Activated CD4-positive, alpha-beta T cell treated with anti-CD3 and anti-CD28 coated beads, Interleukin-2, amount 50 U/mL, for 4 hours (primary cell): ENCODE data around the gene KCNAB2.

Source experiments
- DNase-seq, 2 experiments: peaks; one replicate each; pipeline ENCODE4 v3.0.0-alpha.2; 2020

The KCNAB2 gene

DNA sequence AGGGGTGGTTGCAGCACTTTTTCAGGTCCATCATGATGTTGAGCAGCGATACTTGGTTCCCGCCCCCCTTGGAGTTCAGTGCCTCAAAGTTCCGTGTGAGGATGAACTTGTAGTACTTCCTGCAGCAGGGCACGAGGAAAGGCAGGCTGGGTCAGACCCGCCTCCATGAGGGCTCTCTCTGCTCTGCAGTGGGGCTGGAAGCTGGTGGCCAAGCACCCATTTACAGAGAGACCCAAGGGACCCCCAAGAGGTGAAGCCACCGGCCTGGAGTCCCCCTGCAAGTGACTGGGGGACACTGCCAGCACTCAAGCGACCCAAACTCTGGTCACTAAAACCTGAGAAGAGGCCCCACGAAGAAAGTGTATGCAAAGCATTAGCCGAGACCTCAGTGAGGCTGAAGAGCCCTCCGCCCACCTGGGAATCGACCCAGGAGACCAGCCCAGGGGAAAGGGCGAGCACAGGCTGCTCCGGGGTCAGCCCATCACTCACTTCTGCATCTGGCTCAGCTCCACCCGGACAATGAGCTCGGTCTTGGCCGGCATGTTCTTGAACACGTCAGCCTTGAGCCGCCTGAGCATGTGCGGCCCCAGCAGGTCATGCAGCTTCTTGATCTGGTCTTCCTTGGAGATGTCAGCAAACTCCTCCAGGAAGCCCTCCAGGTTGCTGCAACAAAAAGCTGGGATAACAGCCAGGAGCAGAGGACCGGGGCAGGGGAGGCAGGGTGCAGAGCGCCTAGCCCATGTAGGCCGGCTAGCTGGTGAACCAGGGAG lies 89.2 kb downstream of the KCNAB2 start:
- no peak for DNase-seq

DNA sequence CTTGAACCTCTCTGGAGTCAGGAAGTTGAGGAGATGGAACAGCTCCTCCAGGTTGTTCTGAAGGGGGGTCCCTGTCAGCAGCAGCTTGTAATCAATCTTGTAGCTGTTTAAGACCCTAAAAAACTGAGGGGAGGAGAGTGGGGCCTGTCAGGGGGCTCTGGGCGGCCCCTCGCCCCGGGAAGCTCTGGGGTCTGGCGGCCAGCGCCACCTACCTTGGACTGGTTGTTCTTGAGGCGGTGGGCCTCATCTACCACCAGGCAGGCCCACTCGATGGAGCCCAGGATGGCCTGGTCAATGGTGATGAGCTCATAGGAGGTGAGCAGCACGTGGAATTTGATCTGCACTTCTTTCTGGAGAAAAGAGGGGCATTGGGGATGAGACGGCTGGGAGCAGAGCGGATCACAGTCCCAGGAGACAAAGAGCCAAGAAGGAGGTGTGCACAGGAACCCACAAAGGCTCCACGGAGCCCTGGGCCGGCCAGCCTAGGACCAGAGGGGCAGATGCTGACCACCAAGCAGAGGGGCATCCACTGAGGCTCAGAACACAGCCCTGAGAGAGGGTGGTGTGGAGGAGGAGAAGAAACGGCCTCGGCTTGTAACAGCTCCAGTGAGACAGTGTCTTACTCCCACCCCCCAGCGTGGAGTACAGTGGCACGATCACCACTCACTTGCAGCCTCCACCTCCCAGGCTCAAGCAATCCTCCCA lies 91.0 kb downstream of the KCNAB2 start:
- DNase-seq: no peak

DNA sequence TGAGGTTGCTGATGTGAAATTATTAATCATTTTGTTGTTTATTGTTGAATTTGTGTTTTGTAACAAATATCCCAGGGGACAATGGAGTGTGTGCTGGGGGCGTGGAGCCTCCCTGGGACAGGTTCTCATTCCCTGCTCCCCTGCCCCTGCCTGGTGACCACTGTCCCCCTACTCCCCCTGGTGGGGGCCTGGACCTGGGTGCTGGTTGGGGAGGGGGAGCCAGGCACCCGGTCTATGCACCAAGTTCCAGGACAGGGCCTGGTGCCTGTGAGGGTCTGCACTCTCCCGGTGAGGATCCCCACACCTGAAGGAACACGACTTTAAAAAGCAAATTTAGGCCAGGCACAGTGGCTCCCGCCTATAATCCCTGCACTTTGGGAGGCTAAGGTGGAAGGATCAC lies 92.1 kb downstream of the KCNAB2 start:
- DNase-seq: no peak

DNA sequence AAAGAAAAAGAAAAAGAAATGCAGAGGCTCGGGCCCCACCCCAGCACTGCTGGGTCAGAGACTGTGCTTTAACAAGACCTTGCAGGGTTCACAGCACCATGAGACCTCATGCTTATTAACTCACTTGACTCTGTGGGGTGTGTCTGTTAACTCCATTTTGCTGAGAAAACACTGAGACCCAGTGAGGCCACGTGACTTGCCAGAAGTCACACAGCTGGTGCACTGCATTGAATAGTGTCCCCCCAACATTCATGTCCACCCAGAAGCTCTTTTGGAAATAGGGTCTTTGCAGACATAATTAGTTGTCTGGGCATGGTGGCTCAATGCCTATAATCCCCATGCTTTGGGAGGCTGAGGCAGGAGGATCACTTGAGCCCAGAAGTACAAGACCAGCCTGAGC lies 94.7 kb downstream of the KCNAB2 start:
- DNase-seq: no peak

DNA sequence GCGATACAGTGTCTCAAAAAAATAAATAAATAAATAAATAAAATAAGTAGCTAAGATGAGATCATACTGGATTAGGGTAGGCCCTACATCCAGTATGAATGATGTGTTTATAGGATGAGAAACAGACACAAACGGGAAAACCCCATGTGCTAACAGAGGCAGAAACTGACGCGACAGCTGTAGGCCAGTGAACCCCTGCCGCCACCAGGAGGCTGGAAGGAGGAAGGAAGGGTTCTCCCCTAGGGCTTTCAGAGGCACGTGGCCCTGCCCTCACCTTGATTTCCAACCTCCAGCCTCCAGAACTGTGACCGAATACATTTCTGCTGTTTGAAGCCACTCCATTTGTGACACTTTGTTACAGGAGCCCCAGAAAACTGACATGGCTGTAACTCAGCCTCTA lies 95.9 kb downstream of the KCNAB2 start:
- DNase-seq: no peak

- no peak for DNase-seq
Observed at GRCh38 chr1:6142036-6142621, 96.4 kb downstream of the KCNAB2 start.

DNA sequence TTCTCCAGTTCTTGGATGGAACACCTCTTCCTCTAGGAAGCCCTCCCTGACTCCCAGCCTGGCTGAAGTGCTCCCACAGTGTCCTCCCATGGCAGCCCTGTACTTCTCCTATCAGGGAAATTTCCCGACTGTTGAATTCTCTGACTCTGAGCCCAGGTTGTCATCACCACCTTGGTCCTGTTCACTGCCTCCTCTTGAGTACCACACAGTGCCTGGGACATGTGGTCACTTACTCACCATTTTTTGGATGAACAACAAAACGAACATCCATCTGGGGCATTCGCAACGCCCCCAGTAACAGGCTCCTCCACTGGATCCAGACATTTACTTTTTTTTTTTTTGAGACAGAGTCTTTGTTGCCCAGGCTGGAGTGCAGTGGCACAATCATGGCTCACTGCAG lies 97.0 kb downstream of the KCNAB2 start:
- no peak for DNase-seq

- DNase-seq: no peak
Observed at GRCh38 chr1:6143395-6143794, 97.7 kb downstream of the KCNAB2 start.

DNA sequence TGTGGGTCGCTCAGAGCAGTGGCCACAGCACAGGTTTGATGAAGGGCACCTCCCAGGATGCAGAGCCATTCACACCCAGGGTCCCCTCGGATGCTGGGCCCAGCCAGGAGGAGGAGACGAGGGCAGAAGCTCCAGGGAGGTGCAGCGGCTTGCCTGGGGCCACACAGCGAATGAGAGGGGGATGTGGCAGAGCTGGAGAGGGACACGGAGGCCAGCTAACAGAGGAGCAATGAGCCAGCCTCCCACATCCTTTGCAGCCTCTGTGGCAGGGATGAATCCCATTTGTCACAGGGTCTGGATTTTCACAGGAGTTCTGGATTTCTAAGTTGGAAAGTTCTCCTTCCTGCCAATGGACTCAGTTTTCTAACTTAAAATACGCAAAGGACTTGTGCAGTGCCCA lies 98.5 kb downstream of the KCNAB2 start:
- DNase-seq: no peak

DNA sequence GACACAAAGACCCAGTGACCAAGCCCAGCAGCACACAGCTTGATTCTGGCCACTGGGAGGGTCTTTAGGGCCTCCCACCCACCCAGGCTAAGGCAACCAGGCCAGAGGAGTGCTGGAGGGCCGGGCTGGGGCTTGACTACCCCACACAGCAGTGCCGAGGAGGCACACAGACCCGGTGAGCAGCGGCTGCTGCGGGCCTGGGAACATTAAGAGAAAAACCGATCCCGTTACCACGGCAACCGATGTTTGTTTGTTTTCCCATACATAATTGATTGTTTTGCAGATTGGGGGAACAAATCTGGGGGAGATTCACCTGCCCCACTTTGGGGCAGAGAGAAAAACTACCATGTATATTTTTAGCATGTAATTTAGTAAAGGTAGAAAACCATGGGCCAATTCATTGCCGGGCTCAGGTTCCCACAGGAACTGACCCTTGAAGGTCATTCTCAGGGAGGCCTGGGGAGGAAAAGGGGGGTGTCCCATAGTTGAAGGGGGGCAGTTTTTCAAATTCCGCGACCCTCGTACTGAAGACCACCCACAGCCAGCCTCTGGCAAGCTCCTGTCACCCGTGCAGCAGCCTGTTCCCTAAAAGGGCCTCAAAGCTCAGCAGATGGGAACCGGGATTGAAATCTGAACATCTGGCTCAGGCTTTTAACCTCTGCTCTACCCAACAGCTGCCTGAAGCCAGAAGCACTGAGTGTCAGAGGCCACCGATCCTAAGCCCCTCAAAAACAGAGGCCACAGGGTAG lies 99.1 kb downstream of the KCNAB2 start:
- DNase-seq: no peak

DNA sequence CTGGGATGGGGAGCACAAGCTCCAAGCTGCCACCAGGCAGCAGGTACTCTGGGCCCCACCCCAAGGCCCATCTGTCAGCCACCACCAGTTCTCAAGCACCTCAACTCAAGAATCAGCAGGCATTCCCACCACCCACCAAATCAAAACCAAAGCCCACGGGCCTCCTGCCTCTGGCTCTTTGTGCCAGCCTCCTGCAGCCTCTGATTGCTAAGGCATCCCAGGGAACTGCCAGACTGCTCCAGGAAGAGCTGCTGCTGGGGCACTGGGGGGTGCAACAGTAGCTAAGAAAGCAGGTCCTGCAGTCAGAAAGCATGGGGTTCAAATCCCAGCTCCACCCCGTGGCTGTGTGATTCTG lies 99.7 kb downstream of the KCNAB2 start:
- no peak for DNase-seq

- no peak for DNase-seq
Observed at GRCh38 chr1:6145864-6146410, 100.2 kb downstream of the KCNAB2 start.

GRCh38 chr1:6148497-6149241 lies 103.0 kb downstream of the KCNAB2 start:
- peak; percentile 59 to 61 for DNase-seq

- no peak for DNase-seq
Observed at GRCh38 chr1:6149597-6149996, 103.9 kb downstream of the KCNAB2 start.

GRCh38 chr1:6150006-6150938 lies 104.6 kb downstream of the KCNAB2 start:
- no peak for DNase-seq
